WTC11 (cell line): ENCODE results near the gene PLEKHH1. TPM values are rescaled to one million over a fixed set of nuclear protein-coding genes. Genes with fewer than 3 reads are reported as not detected.

Source experiments
- ATAC-seq: fragments of 200-7000 bp; cut with Tn5 transposase; 2 replicates; pipeline ENCODE4 v1.10.0; 2021; ENCODE audit warnings: mild to moderate bottlenecking, moderate library complexity
- CTCF ChIA-PET: fragments of 300-600 bp; sonication (Branson Sonifier 250); formaldehyde crosslinking; loops from one replicate; lab custom pipeline; 2021; ENCODE audit warnings: antibody characterized with exemption; lab: Charles Lee
- POLR2A ChIA-PET: fragments of 350-600 bp; sonication (Branson Sonifier 250); formaldehyde crosslinking; loops from one replicate; lab custom pipeline; 2021; ENCODE audit warnings: antibody characterized with exemption; lab: Charles Lee
- DNase-seq: peaks from one replicate; pipeline ENCODE4 v3.0.0; 2021; ENCODE audit warnings: low spot score
- H3K27ac Mint-ChIP-seq: 2 replicates; pipeline ENCODE4 v1.8.0; 2021; ENCODE audit warnings: mixed read lengths
- H3K27me3 Mint-ChIP-seq: 2 replicates; pipeline ENCODE4 v1.8.0; 2021; ENCODE audit warnings: low read depth, mild to moderate bottlenecking, moderate library complexity, mixed read lengths
- H3K36me3 Mint-ChIP-seq: 2 replicates; pipeline ENCODE4 v1.8.0; 2021; ENCODE audit warnings: mixed read lengths
- H3K4me1 Mint-ChIP-seq: 2 replicates; pipeline ENCODE4 v1.8.0; 2022; ENCODE audit warnings: mixed read lengths
- H3K4me3 Mint-ChIP-seq: 2 replicates; pipeline ENCODE4 v1.8.0; 2021; ENCODE audit warnings: mild to moderate bottlenecking, moderate library complexity, mixed read lengths
- H3K9me3 Mint-ChIP-seq: 2 replicates; pipeline ENCODE4 v1.8.0; 2021; ENCODE audit warnings: mixed read lengths
- IRF1 ChIP-seq: sonication (generic); formaldehyde crosslinking; IDR thresholded peaks from 2 replicates; pipeline ENCODE4 v1.8.0; 2023; ENCODE audit warnings: missing genetic modification reagents
- IRF2 ChIP-seq: sonication (generic); formaldehyde crosslinking; IDR thresholded peaks from 2 replicates; pipeline ENCODE4 v1.8.0; 2022; ENCODE audit warnings: low read depth, missing genetic modification reagents, borderline replicate concordance
- NFATC4 ChIP-seq: fragments of 250-450 bp; sonication (Bioruptor Pico); IDR thresholded peaks from 2 replicates; pipeline ENCODE4 v1.9.0; 2021; ENCODE audit warnings: mild to moderate bottlenecking
- NR2C2 ChIP-seq: sonication (generic); formaldehyde crosslinking; IDR thresholded peaks from 2 replicates; pipeline ENCODE4 v1.8.0; 2022; ENCODE audit warnings: mild to moderate bottlenecking, missing genetic modification reagents
- RELA ChIP-seq: sonication (generic); formaldehyde crosslinking; IDR thresholded peaks from 2 replicates; pipeline ENCODE4 v1.8.1; 2022; ENCODE audit warnings: missing genetic modification reagents, mild to moderate bottlenecking, borderline replicate concordance
- RORB ChIP-seq: fragments of 250-450 bp; sonication (Bioruptor Pico); IDR thresholded peaks from 2 replicates; pipeline ENCODE4 v1.9.0; 2021; ENCODE audit warnings: mild to moderate bottlenecking
- ZNF281 ChIP-seq: sonication (generic); formaldehyde crosslinking; IDR thresholded peaks from 2 replicates; pipeline ENCODE4 v1.8.0; 2023; ENCODE audit warnings: mild to moderate bottlenecking, missing genetic modification reagents
- ZNF423 ChIP-seq: fragments of 250-450 bp; sonication (Bioruptor Pico); IDR thresholded peaks from 2 replicates; pipeline ENCODE4 v2.1.2; 2022; ENCODE audit warnings: mild to moderate bottlenecking, moderate library complexity
- ZNF532 ChIP-seq: fragments of 250-450 bp; sonication (Bioruptor Pico); IDR thresholded peaks from 2 replicates; pipeline ENCODE4 v1.9.0; 2021; ENCODE audit warnings: mild to moderate bottlenecking, borderline replicate concordance
- total RNA-seq: library from RNA; stranded (reverse); gene quantifications from 3 replicates; pipeline ENCODE4 v1.2.3, GENCODE V29; 2021
- TF ChIP-seq, protein P1 (sequence below): sonication (generic); formaldehyde crosslinking; IDR thresholded peaks from 2 replicates; pipeline ENCODE4 v1.8.0; 2022; ENCODE audit warnings: missing genetic modification reagents
- TF ChIP-seq, protein P2 (sequence below): fragments of 250-450 bp; sonication (Bioruptor Pico); IDR thresholded peaks from 2 replicates; pipeline ENCODE4 v1.8.0; 2021; ENCODE audit warnings: mild to moderate bottlenecking

The PLEKHH1 gene
- total RNA-seq, 1 experiment from 2014 or later: 48.3 TPM

DNA sequence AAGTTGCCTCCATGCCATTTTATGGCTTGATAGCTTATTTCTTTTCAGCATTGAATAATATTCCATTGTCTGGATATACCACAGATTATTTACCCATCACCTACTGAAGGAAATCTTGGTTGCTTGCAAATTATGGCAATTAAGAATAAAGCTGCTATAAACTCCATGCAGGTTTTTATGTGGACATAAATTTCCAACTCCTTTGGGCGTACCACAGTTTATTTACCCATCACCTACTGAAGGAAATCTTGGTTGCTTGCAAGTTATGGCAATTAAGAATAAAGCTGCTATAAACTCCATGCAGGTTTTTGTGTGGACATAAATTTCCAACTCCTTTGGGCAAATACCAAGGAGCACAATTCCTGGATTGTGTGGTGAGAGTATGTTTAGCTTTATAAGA lies 12.6 kb upstream of the PLEKHH1 start (continued):
- no peak for TF ChIP-seq ZNF281 (CRISPR knock-in tag)
- TF ChIP-seq IRF1 (CRISPR knock-in tag): no peak
- TF ChIP-seq IRF2 (CRISPR knock-in tag): no peak
- TF ChIP-seq RORB: no peak
- TF ChIP-seq RELA (CRISPR knock-in tag): no peak
- no peak for TF ChIP-seq ZNF532
- TF ChIP-seq, protein P1, sequence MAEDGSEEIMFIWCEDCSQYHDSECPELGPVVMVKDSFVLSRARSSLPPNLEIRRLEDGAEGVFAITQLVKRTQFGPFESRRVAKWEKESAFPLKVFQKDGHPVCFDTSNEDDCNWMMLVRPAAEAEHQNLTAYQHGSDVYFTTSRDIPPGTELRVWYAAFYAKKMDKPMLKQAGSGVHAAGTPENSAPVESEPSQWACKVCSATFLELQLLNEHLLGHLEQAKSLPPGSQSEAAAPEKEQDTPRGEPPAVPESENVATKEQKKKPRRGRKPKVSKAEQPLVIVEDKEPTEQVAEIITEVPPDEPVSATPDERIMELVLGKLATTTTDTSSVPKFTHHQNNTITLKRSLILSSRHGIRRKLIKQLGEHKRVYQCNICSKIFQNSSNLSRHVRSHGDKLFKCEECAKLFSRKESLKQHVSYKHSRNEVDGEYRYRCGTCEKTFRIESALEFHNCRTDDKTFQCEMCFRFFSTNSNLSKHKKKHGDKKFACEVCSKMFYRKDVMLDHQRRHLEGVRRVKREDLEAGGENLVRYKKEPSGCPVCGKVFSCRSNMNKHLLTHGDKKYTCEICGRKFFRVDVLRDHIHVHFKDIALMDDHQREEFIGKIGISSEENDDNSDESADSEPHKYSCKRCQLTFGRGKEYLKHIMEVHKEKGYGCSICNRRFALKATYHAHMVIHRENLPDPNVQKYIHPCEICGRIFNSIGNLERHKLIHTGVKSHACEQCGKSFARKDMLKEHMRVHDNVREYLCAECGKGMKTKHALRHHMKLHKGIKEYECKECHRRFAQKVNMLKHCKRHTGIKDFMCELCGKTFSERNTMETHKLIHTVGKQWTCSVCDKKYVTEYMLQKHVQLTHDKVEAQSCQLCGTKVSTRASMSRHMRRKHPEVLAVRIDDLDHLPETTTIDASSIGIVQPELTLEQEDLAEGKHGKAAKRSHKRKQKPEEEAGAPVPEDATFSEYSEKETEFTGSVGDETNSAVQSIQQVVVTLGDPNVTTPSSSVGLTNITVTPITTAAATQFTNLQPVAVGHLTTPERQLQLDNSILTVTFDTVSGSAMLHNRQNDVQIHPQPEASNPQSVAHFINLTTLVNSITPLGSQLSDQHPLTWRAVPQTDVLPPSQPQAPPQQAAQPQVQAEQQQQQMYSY (CRISPR knock-in tag): no peak
- no peak for TF ChIP-seq NR2C2 (CRISPR knock-in tag)
- TF ChIP-seq, all 79 proteins: peak for 0

- Mint-ChIP-seq H3K27ac (no peak overlapping the region), H3K36me3 (no peaks in the 10 kb centered on the region), H3K27me3 (peaks cover 28% of the 10 kb centered on the region)
Measured at GRCh38 chr14:67522270-67522669, 10.8 kb upstream of the PLEKHH1 start.

More at GRCh38 chr14:67522270-67522669, 10.8 kb upstream of the PLEKHH1 start:
- DNase-seq: no peak
- peaks cover 6% of the 10 kb centered on the region for H3K4me1 Mint-ChIP-seq
- no peak for TF ChIP-seq NFATC4 (CRISPR knock-in tag)
- TF ChIP-seq ZNF423: no peak
- TF ChIP-seq, protein P2, sequence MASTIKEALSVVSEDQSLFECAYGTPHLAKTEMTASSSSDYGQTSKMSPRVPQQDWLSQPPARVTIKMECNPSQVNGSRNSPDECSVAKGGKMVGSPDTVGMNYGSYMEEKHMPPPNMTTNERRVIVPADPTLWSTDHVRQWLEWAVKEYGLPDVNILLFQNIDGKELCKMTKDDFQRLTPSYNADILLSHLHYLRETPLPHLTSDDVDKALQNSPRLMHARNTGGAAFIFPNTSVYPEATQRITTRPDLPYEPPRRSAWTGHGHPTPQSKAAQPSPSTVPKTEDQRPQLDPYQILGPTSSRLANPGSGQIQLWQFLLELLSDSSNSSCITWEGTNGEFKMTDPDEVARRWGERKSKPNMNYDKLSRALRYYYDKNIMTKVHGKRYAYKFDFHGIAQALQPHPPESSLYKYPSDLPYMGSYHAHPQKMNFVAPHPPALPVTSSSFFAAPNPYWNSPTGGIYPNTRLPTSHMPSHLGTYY (CRISPR knock-in tag): no peak
- no peak for TF ChIP-seq NR2C2 (CRISPR knock-in tag)
- TF ChIP-seq, all 79 proteins: peak for 0
- Mint-ChIP-seq H3K4me3 (no peak overlapping the region), H3K9me3 (no peaks in the 10 kb centered on the region)
- no peak for ATAC-seq
- ChIA-PET CTCF (interaction anchor here (1.0 to 1.3 kb wide), 3 partner anchors 49 to 102 kb away, joined by 3 to 7 read pairs (median 5); no protein-coding TSS in a partner anchor), POLR2A (no interaction called here)
